Naive thymus-derived CD8-positive, alpha-beta T cell (primary cell): ENCODE results near the gene YDJC. TPM values are rescaled to one million over a fixed set of nuclear protein-coding genes. Genes with fewer than 3 reads are reported as not detected.
"Not testable (repeated sequence)": the region's sequence is repeated elsewhere in the genome, so short reads cannot be mapped to it uniquely, and the experiment has no call there.

Experiments
- ATAC-seq, 2 donors: fragments of 150-1000 bp; cut with Tn5 transposase in 1 of 2; sonication (Bioruptor Pico), chemical (Tn5 transposase) in 1 of 2; 1 replicate in 1 of 2; 2 replicates in 1 of 2; pipeline ENCODE4 v1.10.0; 2021; ENCODE audit warnings: mild to moderate bottlenecking in 2 of 2, moderate library complexity in 2 of 2
- POLR2A ChIA-PET: fragments of 350-600 bp; sonication (Branson Sonifier 250); formaldehyde crosslinking; loops from one replicate; lab custom pipeline; 2021; ENCODE audit warnings: antibody characterized with exemption; lab: Charles Lee
- DNase-seq, 10 donors: peaks; one replicate each; pipeline versions ENCODE4 v3.0.0 to v3.0.0-alpha.2; 2020 to 2022
- H3K27ac Mint-ChIP-seq, 10 donors: one replicate each; pipeline ENCODE4 v1.8.0; 2020 to 2022; ENCODE audit warnings: mild to moderate bottlenecking in 10 of 10, mixed read lengths in 10 of 10, moderate library complexity in 4 of 10, inconsistent platforms in 1 of 10
- H3K27me3 Mint-ChIP-seq, 5 donors: one replicate each; pipeline ENCODE4 v1.8.0; 2021 to 2022; ENCODE audit warnings: mixed read lengths in 5 of 5
- H3K36me3 Mint-ChIP-seq, 3 donors: one replicate each; pipeline ENCODE4 v1.8.0; 2020 to 2022; ENCODE audit warnings: mixed read lengths in 3 of 3, mild to moderate bottlenecking in 2 of 3, inconsistent platforms in 1 of 3
- H3K4me1 Mint-ChIP-seq, 4 donors: one replicate each; pipeline ENCODE4 v1.8.0; 2021 to 2022; ENCODE audit warnings: mixed read lengths in 4 of 4
- H3K4me3 Mint-ChIP-seq, 10 donors: one replicate each; pipeline ENCODE4 v1.8.0; 2020 to 2022; ENCODE audit warnings: mild to moderate bottlenecking in 10 of 10, mixed read lengths in 10 of 10, moderate library complexity in 6 of 10, inconsistent platforms in 1 of 10
- H3K9me3 Mint-ChIP-seq, 9 donors: one replicate each; pipeline ENCODE4 v1.8.0; 2020 to 2022; ENCODE audit warnings: mixed read lengths in 9 of 9, mild to moderate bottlenecking in 3 of 9, inconsistent platforms in 1 of 9, moderate library complexity in 1 of 9
- polyA plus RNA-seq, 3 donors: library from polyadenylated mRNA; unstranded; fragments of 300-500 nt; fragmentation: Illumina TruSeq; gene quantifications; one replicate each; pipeline ENCODE4 v1.2.3, GENCODE V29; 2021
- total RNA-seq, 8 experiments: library from RNA in 2 of 8; stranded (reverse) in 2 of 8; gene quantifications; one replicate each; pipeline ENCODE4 v1.2.3 and lab custom pipeline; 2021 to 2026

YDJC gene
- total and polyA plus RNA-seq, 5 experiments from 2014 or later, result 38.0 to 68.9 (median 53.6) TPM

DNA sequence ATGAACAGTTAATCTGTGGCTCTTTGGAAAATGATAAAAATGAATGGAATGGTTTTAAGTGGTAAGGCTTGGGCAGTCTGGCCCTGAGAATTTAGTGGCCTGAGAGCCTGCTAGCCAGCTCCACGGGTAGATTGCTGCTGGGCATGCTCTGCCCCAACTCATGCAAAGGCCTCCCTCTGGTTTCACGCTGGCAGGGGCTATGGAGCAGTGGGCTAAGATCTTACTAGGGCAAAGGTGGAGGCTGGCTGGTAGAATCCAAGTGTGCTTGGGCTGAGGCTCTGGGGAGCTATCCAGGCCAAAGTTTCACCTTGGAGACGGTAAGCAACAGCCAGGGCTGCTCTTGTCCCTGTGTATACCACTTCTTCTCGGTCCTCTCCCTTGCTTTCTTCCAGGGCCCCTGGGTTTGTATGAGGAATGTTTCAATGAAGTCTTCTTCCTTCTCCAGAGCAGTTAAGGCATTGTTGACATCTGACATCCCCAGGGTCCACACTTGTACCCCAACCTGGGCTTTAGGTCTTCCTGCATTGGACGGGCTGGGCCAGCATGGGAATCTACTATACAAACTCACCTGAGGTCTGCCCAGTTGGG, 34.9 kb downstream of the YDJC start:
- Mint-ChIP-seq H3K9me3 (peaks cover 0 to 2% (median 0%) of the 10 kb centered on the region in 9 donors), H3K4me3 (no peak overlapping the region), H3K27me3 (no peaks in the 10 kb centered on the region), H3K4me1 (peaks cover 42 to 76% (median 70%) of the 10 kb centered on the region in 4 donors), H3K27ac (peak overlapping the region in 4 of 10 donors; percentile 73 to 85 (median 80)), H3K36me3 (peaks cover 15 to 63% (median 18%) of the 10 kb centered on the region in 3 donors)
- no peak for DNase-seq
- POLR2A ChIA-PET, result no interaction called here
- no peak for ATAC-seq

DNA sequence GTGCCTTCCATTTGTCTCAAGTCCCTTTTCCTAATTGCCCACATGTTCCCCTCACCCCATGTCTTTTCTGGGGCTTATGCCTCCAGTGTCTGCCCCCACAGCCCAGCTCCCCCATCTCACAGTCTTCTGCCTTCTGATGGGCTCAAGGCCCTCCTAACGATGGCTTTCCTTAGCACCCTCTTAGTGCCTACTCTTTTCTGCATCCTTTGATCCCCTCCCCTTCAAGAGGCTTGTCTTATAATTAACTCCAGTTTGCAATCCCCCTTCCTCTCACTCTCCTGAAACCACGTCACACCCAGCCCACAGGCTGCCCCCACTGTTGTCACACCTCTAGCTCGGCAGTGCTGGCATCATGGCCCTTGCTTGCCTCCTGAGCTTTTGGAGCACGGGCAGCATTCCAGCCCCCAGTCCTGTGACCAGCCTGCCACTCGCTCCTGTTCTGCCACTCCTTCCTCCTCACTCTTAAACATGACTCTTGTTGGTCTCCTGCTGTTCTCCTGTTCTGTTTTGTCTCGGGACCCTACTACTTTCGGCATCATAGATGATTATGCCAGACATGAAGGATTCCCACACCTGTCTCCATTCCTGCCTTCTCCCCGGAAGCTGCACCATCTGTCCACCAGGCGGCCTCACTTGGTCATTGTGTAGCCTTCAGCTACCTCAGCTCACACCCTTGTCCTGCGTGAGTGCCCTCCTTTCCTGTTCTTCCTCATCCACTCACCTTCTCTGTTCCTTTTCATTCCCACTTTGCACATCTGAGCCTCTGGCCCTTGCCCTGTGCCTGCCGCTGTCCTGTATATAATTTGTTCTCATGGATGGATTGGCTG, 36.2 kb downstream of the YDJC start:
- Mint-ChIP-seq H3K27ac (peak overlapping the region; percentile 7 to 89 (median 59)), H3K27me3 (no peaks in the 10 kb centered on the region), H3K4me1 (peaks cover 38 to 74% (median 67%) of the 10 kb centered on the region in 4 donors), H3K36me3 (peaks cover 15 to 51% (median 18%) of the 10 kb centered on the region in 3 donors), H3K9me3 (peaks cover 0 to 2% (median 0%) of the 10 kb centered on the region in 9 donors), H3K4me3 (no peak overlapping the region)
- no peak for DNase-seq
- no peak for ATAC-seq
- POLR2A ChIA-PET, result no interaction called here

DNA sequence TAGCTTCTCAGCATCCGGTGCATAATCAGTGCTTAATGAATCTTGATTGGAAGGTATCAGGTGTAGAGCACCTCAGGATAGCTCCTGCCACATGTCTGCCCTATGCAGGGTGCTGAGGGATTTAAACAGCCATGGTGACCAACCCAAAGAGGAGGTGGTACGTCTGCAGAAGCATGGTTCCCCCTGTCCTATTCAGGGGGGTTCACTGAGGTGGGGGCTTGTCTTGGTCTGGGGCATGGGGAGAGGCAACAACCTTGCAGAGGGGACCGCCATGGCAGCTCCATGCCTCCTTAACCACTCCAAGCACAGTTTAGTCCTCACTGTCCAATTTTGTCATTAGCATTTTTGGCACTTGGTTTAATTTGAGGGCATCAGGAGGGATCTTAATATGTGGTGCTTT, 37.4 kb downstream of the YDJC start:
- Mint-ChIP-seq H3K4me3 (peak overlapping the region in 1 of 10 donors; percentile 24), H3K27ac (peak overlapping the region in 4 of 10 donors; percentile 22 to 94 (median 56)), H3K9me3 (peaks cover 0 to 2% (median 0%) of the 10 kb centered on the region in 9 donors), H3K27me3 (no peaks in the 10 kb centered on the region), H3K36me3 (peaks cover 15 to 54% (median 18%) of the 10 kb centered on the region in 3 donors), H3K4me1 (peaks cover 42 to 79% (median 71%) of the 10 kb centered on the region in 4 donors)
- ATAC-seq (no peak), DNase-seq (no peak)
- POLR2A ChIA-PET, result no interaction called here

DNA sequence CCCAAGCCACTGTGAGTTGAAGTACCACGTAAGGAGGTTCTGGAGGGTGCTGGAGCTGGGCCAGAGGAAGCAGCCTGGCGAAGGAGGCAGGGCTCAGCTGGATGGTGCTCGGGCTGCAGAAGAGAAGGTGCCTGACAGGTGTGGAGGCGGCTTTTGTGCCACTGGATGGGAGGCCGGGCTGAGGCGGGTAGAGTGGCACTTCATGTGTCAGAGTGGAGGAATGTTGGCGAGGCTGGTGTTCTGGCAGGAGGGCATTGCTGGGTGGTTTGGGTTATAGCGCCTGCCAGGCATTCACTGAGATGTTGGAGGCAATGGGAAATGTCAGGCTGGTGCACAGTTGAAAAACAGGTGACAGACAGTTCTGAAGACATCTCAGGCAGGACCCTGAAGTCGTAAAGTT, 38.1 kb downstream of the YDJC start:
- POLR2A ChIA-PET, result interaction anchor here (0.5 kb wide), 1 partner anchor 20 kb away, joined by 4 read pairs; no protein-coding TSS in a partner anchor
- DNase-seq (no peak), ATAC-seq (peak in 1 of 2 donors; percentile 23)
- H3K27me3 Mint-ChIP-seq, result no peaks in the 10 kb centered on the region
- peaks cover 0 to 2% (median 0%) of the 10 kb centered on the region in 9 donors for H3K9me3 Mint-ChIP-seq
- peak overlapping the region in 5 of 10 donors; percentile 2 to 59 (median 16) for H3K4me3 Mint-ChIP-seq
- peak overlapping the region in 9 of 10 donors; percentile 40 to 89 (median 77) for H3K27ac Mint-ChIP-seq
- peaks cover 42 to 85% (median 73%) of the 10 kb centered on the region in 4 donors for H3K4me1 Mint-ChIP-seq
- H3K36me3 Mint-ChIP-seq, result peaks cover 15 to 53% (median 18%) of the 10 kb centered on the region in 3 donors

DNA sequence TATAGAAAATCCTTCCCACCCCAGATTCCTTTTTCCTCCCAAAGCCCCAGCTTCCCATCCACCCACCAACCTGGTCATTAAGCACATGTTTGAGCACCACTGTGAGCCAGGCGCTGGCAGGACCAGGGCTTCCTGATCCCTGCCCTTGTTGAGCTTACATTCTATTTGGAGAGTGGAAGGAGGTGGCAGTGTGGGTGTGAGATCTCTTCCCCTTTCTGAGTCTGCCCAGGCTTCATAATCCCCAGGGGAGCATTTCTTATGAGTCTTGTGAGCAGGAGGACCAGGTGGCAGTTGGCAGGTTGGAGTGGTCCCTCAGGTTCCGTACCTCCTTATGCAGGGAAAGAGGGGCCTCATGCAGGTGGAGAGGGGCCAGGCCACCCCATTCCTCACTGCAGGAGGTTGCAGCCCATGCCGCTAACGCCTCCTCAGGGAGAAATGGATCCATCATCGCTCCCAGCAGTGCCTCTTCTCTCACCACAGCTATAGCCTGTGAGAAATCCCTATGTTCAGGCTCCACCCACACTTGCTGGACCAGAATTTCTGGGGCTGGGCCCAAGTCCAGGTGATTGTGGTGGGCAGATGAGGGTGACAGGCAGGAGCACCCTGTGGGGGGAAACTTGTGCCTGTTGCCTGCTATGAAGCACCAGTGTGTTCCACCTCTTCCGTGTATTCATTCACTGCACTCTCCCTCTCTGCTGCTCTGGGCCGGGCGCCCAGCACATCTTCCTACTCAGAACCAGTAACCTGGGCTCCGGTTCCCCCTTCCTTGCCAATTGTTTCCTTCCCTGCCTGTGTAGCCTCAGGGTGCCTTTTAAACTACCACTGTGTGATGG, 38.8 kb downstream of the YDJC start:
- Mint-ChIP-seq H3K4me1 (peaks cover 42 to 85% (median 72%) of the 10 kb centered on the region in 4 donors), H3K36me3 (peaks cover 13 to 49% (median 18%) of the 10 kb centered on the region in 3 donors)
- POLR2A ChIA-PET, result no interaction called here

DNA sequence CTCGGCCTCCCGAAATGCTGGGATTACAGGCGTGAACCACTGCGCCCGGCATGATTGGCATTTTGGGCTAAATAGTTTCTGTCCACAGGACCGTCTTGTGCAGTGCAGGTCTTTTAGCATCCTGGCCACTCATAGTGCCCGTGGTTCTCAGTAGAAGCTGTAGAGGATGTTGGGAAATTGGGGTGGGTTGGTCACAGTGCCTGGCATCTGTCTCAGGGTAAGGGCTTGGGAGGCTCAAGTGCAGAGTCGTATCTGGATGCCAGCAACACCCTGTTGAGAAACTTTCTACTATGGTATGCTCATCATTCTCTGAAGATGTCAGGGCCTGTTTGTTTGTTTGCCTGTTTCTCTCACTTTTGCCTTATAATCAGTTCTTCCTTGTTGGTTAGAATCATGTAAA, 40.4 kb downstream of the YDJC start:
- H3K36me3 Mint-ChIP-seq, result peaks cover 3 to 38% (median 9%) of the 10 kb centered on the region in 3 donors
- POLR2A ChIA-PET, result no interaction called here
- peak overlapping the region in 3 of 10 donors; percentile 26 to 36 (median 34) for H3K4me3 Mint-ChIP-seq
- H3K27me3 Mint-ChIP-seq, result no peaks in the 10 kb centered on the region
- peaks cover 41 to 82% (median 69%) of the 10 kb centered on the region in 4 donors for H3K4me1 Mint-ChIP-seq
- peak overlapping the region in 8 of 10 donors; percentile 15 to 85 (median 53) for H3K27ac Mint-ChIP-seq
- no peaks in the 10 kb centered on the region for H3K9me3 Mint-ChIP-seq
- ATAC-seq (no peak), DNase-seq (no peak)

More for the DNA sequence above, 38.8 kb downstream of the YDJC start:
- Mint-ChIP-seq H3K27me3 (no peaks in the 10 kb centered on the region), H3K27ac (peak overlapping the region in 9 of 10 donors; percentile 40 to 89 (median 82)), H3K4me3 (peak overlapping the region in 4 of 10 donors; percentile 2 to 59 (median 32)), H3K9me3 (peaks cover 0 to 2% (median 0%) of the 10 kb centered on the region in 9 donors)
- ATAC-seq (no peak), DNase-seq (no peak)

DNA sequence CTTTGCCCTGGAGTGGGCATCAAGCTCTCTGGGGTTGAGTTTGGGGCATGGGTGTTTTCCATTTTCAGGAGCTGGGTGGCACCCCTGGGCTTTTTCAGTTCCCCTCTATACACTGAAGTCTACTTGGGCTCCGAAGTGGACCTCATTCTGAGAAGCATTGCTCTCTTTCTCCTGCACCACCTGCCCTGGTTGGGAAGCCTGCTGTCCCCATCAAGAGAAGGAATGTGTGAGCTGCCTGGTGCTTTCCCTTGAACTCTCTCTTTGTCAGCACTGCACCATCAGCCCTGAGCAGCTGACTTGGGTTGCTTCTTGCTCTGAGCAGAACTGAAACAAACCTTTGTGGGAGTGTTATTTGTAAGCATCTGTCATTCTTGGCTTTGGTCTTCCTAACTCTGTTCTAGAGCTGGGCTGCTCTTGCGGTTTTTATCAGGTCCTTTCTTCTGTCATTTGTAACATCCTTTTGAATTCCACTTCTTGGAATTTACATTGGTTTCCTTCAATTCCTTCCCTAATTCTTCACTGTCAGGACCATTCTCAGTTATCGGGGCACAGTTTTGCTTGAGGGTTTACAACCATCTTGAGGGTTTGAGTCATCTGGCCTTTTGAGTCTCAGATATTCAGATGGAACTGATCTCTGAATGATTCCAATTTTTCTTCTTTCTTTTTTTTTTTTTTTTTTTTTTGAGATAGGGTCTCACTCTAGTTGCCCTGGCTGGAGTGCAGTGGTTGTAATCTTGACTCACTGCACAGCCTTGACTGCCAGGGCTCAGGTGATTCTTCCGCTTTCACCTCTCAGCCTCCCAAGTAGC, 41.8 kb downstream of the YDJC start:
- POLR2A ChIA-PET, result no interaction called here
- H3K36me3 Mint-ChIP-seq, result peaks cover 0 to 30% (median 3%) of the 10 kb centered on the region in 3 donors
- H3K4me1 Mint-ChIP-seq, result peaks cover 38 to 75% (median 63%) of the 10 kb centered on the region in 4 donors
- DNase-seq, result no peak
- H3K27ac Mint-ChIP-seq, result peak overlapping the region in 9 of 10 donors; percentile 30 to 93 (median 81)
- ATAC-seq, result peak; percentile 54 to 72
- no peaks in the 10 kb centered on the region for H3K9me3 Mint-ChIP-seq
- no peaks in the 10 kb centered on the region for H3K27me3 Mint-ChIP-seq
- peak overlapping the region in 9 of 10 donors; percentile 31 to 71 (median 55) for H3K4me3 Mint-ChIP-seq

DNA sequence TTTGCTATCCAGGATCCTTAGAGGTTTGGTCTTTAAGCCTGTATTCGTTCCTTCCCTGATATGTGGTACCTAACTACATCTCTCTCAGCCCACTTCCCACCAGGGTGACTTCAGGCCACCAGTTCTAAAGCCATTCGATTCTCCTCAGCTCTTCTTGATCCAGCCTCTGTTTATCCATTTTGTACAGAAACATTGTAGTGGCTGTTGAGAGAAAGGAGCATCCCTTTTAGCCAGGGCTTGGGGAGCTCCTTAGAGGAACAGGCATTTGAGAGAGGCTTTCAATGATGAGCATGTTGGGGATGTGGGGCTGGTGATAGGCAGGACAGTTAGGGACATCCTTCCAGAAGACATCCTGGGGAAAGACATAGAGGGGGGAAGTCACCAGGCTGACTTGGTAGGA, 44.4 kb downstream of the YDJC start:
- POLR2A ChIA-PET, result no interaction called here

DNA sequence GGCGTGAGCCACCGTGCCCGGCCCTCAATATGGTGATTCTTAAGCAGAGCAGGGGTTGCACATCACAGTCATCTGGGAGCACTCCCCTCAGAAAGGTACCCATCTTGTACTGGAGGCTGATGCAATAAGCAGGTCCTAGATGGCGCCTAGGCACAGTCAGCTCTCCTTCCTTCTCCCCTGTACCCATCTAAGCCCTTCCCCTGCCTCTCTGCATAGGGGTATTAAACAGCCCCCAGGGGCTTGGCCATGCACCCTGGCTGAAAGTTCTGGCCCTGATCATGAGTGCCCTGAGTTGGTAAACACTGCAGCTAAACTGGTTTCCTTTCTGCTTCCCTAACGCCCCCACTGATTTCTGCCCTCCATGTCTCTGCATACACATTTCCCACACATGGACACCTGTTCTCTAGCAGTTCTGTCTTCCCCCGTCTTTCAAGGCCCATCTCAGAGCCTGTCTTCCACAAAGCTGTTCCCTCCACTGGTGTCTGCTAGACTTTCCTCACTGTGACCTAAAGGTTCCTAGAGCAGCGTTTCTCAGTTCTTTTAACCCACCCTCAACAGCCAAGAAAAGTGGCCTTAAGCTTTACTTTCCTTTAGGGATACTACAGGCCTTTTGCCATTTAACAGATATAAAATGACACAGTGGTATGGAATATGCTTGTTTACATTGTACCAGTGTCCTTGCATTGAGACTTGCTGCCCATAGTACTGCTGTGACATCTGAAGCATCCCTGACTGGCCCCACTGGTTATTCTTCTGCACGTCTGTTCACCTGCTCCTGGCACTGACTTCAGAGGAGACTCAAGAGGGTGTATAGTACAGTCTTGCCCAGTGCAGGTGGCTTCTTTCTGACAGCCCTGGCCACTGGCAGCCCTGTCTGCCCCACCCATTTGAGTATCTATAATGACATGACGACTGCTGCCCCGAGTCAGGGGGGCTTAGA, 46.8 kb downstream of the YDJC start:
- Mint-ChIP-seq H3K27ac (peak overlapping the region; percentile 27 to 93 (median 72)), H3K9me3 (no peaks in the 10 kb centered on the region), H3K4me1 (peaks cover 27 to 78% (median 60%) of the 10 kb centered on the region in 4 donors), H3K36me3 (peaks cover 0 to 27% (median 3%) of the 10 kb centered on the region in 3 donors), H3K4me3 (peak overlapping the region in 6 of 10 donors; percentile 2 to 62 (median 24)), H3K27me3 (no peaks in the 10 kb centered on the region)
- POLR2A ChIA-PET, result interaction anchor here (1.6 kb wide), 1 partner anchor 46 kb away, joined by 5 read pairs; no protein-coding TSS in a partner anchor
- DNase-seq (no peak), ATAC-seq (no peak)

More for the DNA sequence above, 44.4 kb downstream of the YDJC start:
- Mint-ChIP-seq H3K4me1 (peaks cover 29 to 73% (median 57%) of the 10 kb centered on the region in 4 donors), H3K27ac (peak overlapping the region in 5 of 10 donors; percentile 5 to 39 (median 9)), H3K36me3 (peaks cover 0 to 22% (median 3%) of the 10 kb centered on the region in 3 donors), H3K27me3 (no peaks in the 10 kb centered on the region), H3K9me3 (no peaks in the 10 kb centered on the region), H3K4me3 (peak overlapping the region in 3 of 10 donors; percentile 4 to 51 (median 8))
- DNase-seq (no peak), ATAC-seq (no peak)

DNA sequence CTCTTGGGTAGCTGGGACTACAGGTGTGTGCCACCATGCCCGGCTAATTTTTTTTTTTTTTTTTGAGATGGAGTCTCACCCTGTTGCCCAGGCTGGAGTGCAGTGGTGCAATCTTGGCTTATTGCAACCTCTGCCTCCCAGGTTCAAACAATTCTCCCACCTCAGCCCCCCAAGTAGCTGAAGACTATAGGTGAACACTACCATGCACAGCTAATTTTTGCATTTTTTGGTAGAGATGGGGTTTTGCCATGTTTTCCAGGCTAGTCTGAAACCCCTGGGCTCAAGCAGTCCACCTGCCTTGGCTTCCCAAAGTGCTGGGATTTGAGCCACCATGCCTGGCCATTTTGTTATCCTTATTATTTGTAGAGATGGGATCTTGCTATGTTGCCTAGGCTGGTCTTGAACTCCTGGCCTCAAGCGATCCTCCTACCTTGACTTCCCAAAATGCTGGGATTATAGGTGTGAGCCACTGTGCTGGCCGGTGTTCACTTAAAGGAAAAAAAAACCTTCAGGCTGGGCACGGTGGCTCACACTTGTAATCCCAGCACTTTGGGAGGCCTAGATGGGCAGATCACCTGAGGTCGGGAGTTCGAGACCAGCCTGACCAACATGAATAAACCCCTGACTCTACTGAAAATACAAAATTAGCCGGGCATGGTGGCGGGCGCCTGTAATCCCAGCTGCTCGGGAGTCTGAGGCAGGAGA, 48.7 kb downstream of the YDJC start:
- H3K9me3 Mint-ChIP-seq, ATAC-seq, DNase-seq, POLR2A ChIA-PET, H3K4me3 Mint-ChIP-seq, H3K27me3 Mint-ChIP-seq: not testable (repeated sequence)
- H3K36me3 Mint-ChIP-seq, result peaks cover 0 to 31% (median 3%) of the 10 kb centered on the region in 3 donors
- H3K4me1 Mint-ChIP-seq, result peaks cover 26 to 79% (median 63%) of the 10 kb centered on the region in 4 donors
- peak overlapping the region in 1 of 10 donors; percentile 43 for H3K27ac Mint-ChIP-seq
